HepG2 (cell line): Measurements from ENCODE around the gene MNX1. TPM values are rescaled to one million over a fixed set of nuclear protein-coding genes. Genes with fewer than 3 reads are reported as not detected.

Source experiments
- ATAC-seq: fragments of 200-7000 bp; cut with Tn5 transposase; 3 replicates; pipeline ENCODE4 v1.9.1; 2020; ENCODE audit warnings: mild to moderate bottlenecking, moderate library complexity
- BruUV-seq: library from RNA; stranded (reverse); fragments of 400-500 nt; replicated peaks from 2 replicates; lab custom pipeline; 2021; lab: Mats Ljungman, UMichigan
- CTCF ChIA-PET: fragments of 300-600 bp; formaldehyde crosslinking; extraction: SDS; loops from one replicate; lab custom pipeline; 2021; ENCODE audit warnings: low total read pairs, inconsistent platforms, low intra/inter-chr PET ratio; lab: Yijun Ruan, JAX
- POLR2A ChIA-PET: fragments of 350-600 bp; sonication (Branson Sonifier 250); formaldehyde crosslinking; loops from one replicate; lab custom pipeline; 2020; ENCODE audit warnings: antibody characterized with exemption, inconsistent platforms; lab: Yijun Ruan, JAX
- DNase-seq: peaks from one replicate; pipeline ENCODE4 v3.0.0-alpha.2; 2015; ENCODE audit warnings: low spot score
- FAIRE-seq: peaks from 3 replicates; lab custom pipeline; 2011; peaks lifted over from hg19 to GRCh38; lab: Jason Lieb, UNC
- H2AFZ ChIP-seq: one replicate; pipeline ENCODE4 v1.6.1; 2011; ENCODE audit warnings: low read length, inconsistent platforms
- H3K27ac ChIP-seq: fragments of 300-600 bp; 3 replicates; pipeline ENCODE4 v1.8.0; 2011; ENCODE audit warnings: mixed run types, mild to moderate bottlenecking, mixed read lengths, low read length, inconsistent platforms; ENCODE audit not compliant: insufficient read depth; ENCODE audit errors: extremely low read length
- H3K27me3 ChIP-seq, 2 experiments: fragments of 200-600 bp in 1 of 2; 2 replicates in 1 of 2; 3 replicates in 1 of 2; pipeline versions ENCODE4 v1.6.0 to v1.8.0; 2011; ENCODE audit warnings: low read length in 2 of 2, mild to moderate bottlenecking in 2 of 2, moderate library complexity in 2 of 2, inconsistent platforms in 1 of 2; ENCODE audit not compliant: insufficient read depth in 2 of 2, control insufficient read depth in 1 of 2
- H3K36me3 ChIP-seq, 2 experiments: fragments of 200-600 bp in 1 of 2; replicated peaks in 1 of 2; 2 replicates in 1 of 2; 3 replicates in 1 of 2; pipeline versions ENCODE4 v1.5.1 to v1.8.0; 2011; ENCODE audit warnings: low read length in 2 of 2, inconsistent platforms in 1 of 2; ENCODE audit not compliant: insufficient read depth in 2 of 2, control insufficient read depth in 1 of 2
- H3K4me1 ChIP-seq: 2 replicates; pipeline ENCODE4 v1.5.1; 2012; ENCODE audit warnings: low read length, inconsistent platforms; ENCODE audit not compliant: insufficient read depth
- H3K4me2 ChIP-seq: 2 replicates; pipeline ENCODE4 v1.6.0; 2011; ENCODE audit warnings: low read depth, low read length, inconsistent platforms
- H3K4me3 ChIP-seq, 3 experiments: fragments of 200-600 bp in 1 of 3; sonication (generic), shearing (Covaris generic) in 1 of 3; replicated peaks in 1 of 3; 2 replicates each; pipeline ENCODE4 v1.5.1; 2011 to 2016; ENCODE audit warnings: low read length in 3 of 3, inconsistent platforms in 2 of 3, low read depth in 2 of 3, mild to moderate bottlenecking in 2 of 3, control low read depth in 1 of 3, mixed read lengths in 1 of 3; ENCODE audit not compliant: insufficient read depth in 1 of 3
- H3K79me2 ChIP-seq: one replicate; pipeline ENCODE4 v1.6.1; 2011; ENCODE audit warnings: low read length, inconsistent platforms; ENCODE audit not compliant: insufficient read depth
- H3K9ac ChIP-seq: 2 replicates; pipeline ENCODE4 v1.6.0; 2011; ENCODE audit warnings: mild to moderate bottlenecking, low read depth, low read length, inconsistent platforms; ENCODE audit not compliant: insufficient read depth
- H3K9me3 ChIP-seq: 2 replicates; pipeline ENCODE4 v1.5.1; 2012; ENCODE audit warnings: mild to moderate bottlenecking, low read length
- H4K20me1 ChIP-seq: 2 replicates; pipeline ENCODE4 v1.6.0; 2011; ENCODE audit warnings: inconsistent platforms, mild to moderate bottlenecking, low read length, moderate library complexity; ENCODE audit not compliant: insufficient read depth
- CENPT ChIP-seq: sonication (generic); formaldehyde crosslinking; IDR thresholded peaks from 2 replicates; pipeline ENCODE4 v1.8.0; 2022; ENCODE audit warnings: low read depth, mild to moderate bottlenecking, moderate library complexity, missing genetic modification reagents
- HDAC1 ChIP-seq: sonication (generic); formaldehyde crosslinking; IDR thresholded peaks from 2 replicates; pipeline ENCODE4 v1.5.1; 2020; ENCODE audit warnings: mild to moderate bottlenecking, missing genetic modification reagents
- PRMT3 ChIP-seq: sonication (generic); formaldehyde crosslinking; IDR thresholded peaks from 2 replicates; pipeline ENCODE4 v1.8.1; 2022; ENCODE audit warnings: low read depth, mild to moderate bottlenecking, moderate library complexity, missing genetic modification reagents, borderline replicate concordance
- PTBP1 ChIP-seq: fragments of 200-400 bp; formaldehyde crosslinking; IDR thresholded peaks from 2 replicates; pipeline ENCODE4 v1.6.1; 2018; ENCODE audit warnings: low read length, low read depth; ENCODE audit not compliant: poor library complexity, severe bottlenecking
- STAG1 ChIP-seq: sonication (generic); formaldehyde crosslinking; IDR thresholded peaks from 2 replicates; pipeline ENCODE4 v1.4.0; 2020; ENCODE audit warnings: missing genetic modification reagents
- ZBTB8A ChIP-seq: sonication (generic); formaldehyde crosslinking; IDR thresholded peaks from 2 replicates; pipeline ENCODE4 v1.4.0; 2020; ENCODE audit warnings: mild to moderate bottlenecking, low read depth, missing genetic modification reagents, borderline replicate concordance
- ZNF841 ChIP-seq: sonication (generic); formaldehyde crosslinking; IDR thresholded peaks from 2 replicates; pipeline ENCODE4 v1.8.1; 2023; ENCODE audit warnings: missing genetic modification reagents, borderline replicate concordance
- WGBS: methylation state at CpG from one replicate; pipeline ENCODE4 v1.1.6; 2017; ENCODE audit warnings: low lambda C conversion rate; 5-methylcytosine and 5-hydroxymethylcytosine counted together
- in situ Hi-C: cut with HindIII; loops from 2 replicates; pipeline ENCODE4 v1.10.0; 2017; ENCODE audit warnings: low pct_unique_long_range_greater_than_20kb; ENCODE audit not compliant: extremely low pct_ligation_motif_present
- intact Hi-C: fragments of 100-400 bp; cut with micrococcal nuclease; formaldehyde crosslinking; loops from one replicate; pipeline ENCODE4 v1.10.0; 2022; ENCODE audit not compliant: unreplicated experiment
- polyA plus RNA-seq, 8 experiments: library from polyadenylated mRNA; depleted of rRNA in 3 of 8; stranded (reverse) in 7 of 8; unstranded in 1 of 8; fragments of >200 nt; fragmentation: Illumina TruSeq in 4 of 8; extraction: Trizol in 4 of 8; gene quantifications; 2 replicates each; pipeline versions ENCODE4 v1.2.1 to v1.2.3, GENCODE V29; 2011 to 2016; ENCODE audit warnings: low read depth in 4 of 8, missing spikeins in 1 of 8, mixed read lengths in 1 of 8; ENCODE audit not compliant: insufficient read depth in 1 of 8
- total RNA-seq, 5 experiments: library from RNA; depleted of rRNA; stranded (reverse); fragments of >200 nt; fragmentation: Illumina TruSeq; extraction: Trizol; gene quantifications; 2 replicates each; pipeline ENCODE4 v1.2.3, GENCODE V29; 2016; ENCODE audit warnings: low read depth in 1 of 5
- TF ChIP-seq, protein P1 (sequence below): sonication (generic); formaldehyde crosslinking; IDR thresholded peaks from 2 replicates; pipeline ENCODE4 v1.4.0; 2020; ENCODE audit warnings: missing genetic modification reagents
- TF ChIP-seq, protein P2 (sequence below): sonication (generic); formaldehyde crosslinking; IDR thresholded peaks from 2 replicates; pipeline ENCODE4 v1.5.1; 2020; ENCODE audit warnings: mild to moderate bottlenecking, missing genetic modification reagents, borderline replicate concordance
- TF ChIP-seq, protein P3 (sequence below): sonication (generic); formaldehyde crosslinking; IDR thresholded peaks from 2 replicates; pipeline ENCODE4 v1.5.0; 2020; ENCODE audit warnings: mild to moderate bottlenecking, missing genetic modification reagents, moderate library complexity

The MNX1 gene
- total and polyA plus RNA-seq, 2 of the 13 experiments (the other 11 are each of a cell fraction or from before 2014, with no cell fraction given), result 0.94 to 6.1 TPM

DNA sequence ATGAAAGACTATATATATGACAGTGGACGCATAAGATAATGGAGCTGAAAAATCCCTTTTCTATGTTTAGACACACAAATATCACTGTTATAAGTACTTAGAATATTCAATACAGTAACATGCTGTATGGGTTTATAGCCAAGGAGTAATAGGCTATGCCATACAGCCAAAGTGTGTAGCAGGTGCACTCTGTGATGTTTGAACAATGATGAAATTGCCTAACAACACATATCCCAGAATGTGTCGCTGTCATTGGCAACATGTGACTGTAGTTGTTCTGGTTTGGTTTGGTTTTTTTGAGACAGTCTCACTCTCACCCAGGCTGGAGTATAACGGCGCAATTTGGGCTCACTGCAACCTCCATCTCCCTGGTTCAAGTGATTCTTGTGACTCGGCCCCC is 34.8 kb downstream of the MNX1 start (continued):
- TF ChIP-seq ZNF841 (no peak), HDAC1 (no peak), PTBP1 (no peak)

DNA sequence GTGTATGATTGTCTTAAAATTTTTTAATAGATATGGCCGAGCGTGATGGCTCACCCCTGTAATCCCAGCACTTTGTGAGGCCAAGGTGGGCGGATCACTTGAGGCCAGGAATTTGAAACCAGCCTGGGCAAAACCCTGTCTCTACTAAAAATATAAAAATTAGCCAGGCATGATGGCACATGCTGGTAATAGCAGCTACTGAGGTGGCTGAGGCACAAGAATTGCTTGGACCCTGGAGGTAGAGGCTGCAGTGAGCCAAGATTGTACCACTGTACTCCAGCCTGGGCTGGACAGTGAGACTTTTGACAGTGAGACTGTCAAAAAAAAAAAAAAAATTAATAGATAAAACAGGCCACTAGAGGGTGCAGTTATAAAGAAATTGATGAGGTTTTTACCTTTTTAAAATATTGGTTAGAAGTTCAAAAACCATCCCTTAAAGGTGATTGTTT is 40.5 kb downstream of the MNX1 start:
- FAIRE-seq, result no peak
- Histone ChIP-seq H3K79me2 (no peaks in the 10 kb centered on the region), H3K9ac (no peak overlapping the region), H3K27ac (no peak overlapping the region), H3K4me2 (no peak overlapping the region)
- intact Hi-C loops, result no loop called here
- BruUV-seq, result no TSS peak
- CTCF ChIA-PET, result interaction anchor here (1.8 kb wide), 1 partner anchor 281 kb away, joined by 3 read pairs; no protein-coding TSS in a partner anchor
- TF ChIP-seq ZBTB8A (CRISPR knock-in tag) (no peak), STAG1 (CRISPR knock-in tag) (peak; percentile 49; the same call in 1 of the 2 replicates), CENPT (CRISPR knock-in tag) (no peak), PRMT3 (CRISPR knock-in tag) (no peak)
- TF ChIP-seq, protein P1, sequence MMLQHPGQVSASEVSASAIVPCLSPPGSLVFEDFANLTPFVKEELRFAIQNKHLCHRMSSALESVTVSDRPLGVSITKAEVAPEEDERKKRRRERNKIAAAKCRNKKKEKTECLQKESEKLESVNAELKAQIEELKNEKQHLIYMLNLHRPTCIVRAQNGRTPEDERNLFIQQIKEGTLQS (CRISPR knock-in tag), result no peak
- TF ChIP-seq, protein P2, sequence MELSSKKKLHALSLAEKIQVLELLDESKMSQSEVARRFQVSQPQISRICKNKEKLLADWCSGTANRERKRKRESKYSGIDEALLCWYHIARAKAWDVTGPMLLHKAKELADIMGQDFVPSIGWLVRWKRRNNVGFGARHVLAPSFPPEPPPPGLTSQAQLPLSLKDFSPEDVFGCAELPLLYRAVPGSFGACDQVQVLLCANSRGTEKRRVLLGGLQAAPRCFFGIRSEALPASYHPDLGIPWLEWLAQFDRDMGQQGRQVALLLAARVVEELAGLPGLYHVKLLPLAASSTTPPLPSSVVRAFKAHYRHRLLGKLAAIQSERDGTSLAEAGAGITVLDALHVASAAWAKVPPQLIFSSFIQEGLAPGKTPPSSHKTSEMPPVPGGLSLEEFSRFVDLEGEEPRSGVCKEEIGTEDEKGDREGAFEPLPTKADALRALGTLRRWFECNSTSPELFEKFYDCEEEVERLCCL (CRISPR knock-in tag), result no peak
- TF ChIP-seq, protein P3, sequence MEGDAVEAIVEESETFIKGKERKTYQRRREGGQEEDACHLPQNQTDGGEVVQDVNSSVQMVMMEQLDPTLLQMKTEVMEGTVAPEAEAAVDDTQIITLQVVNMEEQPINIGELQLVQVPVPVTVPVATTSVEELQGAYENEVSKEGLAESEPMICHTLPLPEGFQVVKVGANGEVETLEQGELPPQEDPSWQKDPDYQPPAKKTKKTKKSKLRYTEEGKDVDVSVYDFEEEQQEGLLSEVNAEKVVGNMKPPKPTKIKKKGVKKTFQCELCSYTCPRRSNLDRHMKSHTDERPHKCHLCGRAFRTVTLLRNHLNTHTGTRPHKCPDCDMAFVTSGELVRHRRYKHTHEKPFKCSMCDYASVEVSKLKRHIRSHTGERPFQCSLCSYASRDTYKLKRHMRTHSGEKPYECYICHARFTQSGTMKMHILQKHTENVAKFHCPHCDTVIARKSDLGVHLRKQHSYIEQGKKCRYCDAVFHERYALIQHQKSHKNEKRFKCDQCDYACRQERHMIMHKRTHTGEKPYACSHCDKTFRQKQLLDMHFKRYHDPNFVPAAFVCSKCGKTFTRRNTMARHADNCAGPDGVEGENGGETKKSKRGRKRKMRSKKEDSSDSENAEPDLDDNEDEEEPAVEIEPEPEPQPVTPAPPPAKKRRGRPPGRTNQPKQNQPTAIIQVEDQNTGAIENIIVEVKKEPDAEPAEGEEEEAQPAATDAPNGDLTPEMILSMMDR (CRISPR knock-in tag), result 0 out of 2 replicates have a peak, but pooled peaks have one; percentile 22
- TF ChIP-seq, all 625 proteins: peak for 2
- 95% methylated on average over 3 of the region's 3 CpGs for WGBS
- Histone ChIP-seq H3K9me3 (no peaks in the 10 kb centered on the region), H3K27me3 (no peaks in the 10 kb centered on the region), H3K4me1 (no peaks in the 10 kb centered on the region), H2AFZ (no peak overlapping the region), H3K4me3 (no peak overlapping the region), H3K36me3 (peaks cover 20 to 50% of the 10 kb centered on the region in 2 experiments; a peak in 4 of 5 replicates), H4K20me1 (no peaks in the 10 kb centered on the region)
- DNase-seq (no peak), ATAC-seq (peak; percentile 60)
- in situ Hi-C loops, result loop anchor here (25.0 kb wide), 1 partner anchor 292 kb away; no protein-coding TSS in a partner anchor
- POLR2A ChIA-PET, result no interaction called here
